Adrenal gland (tissue), 12 donors: ENCODE data around the gene PPP2CA. TPM values are rescaled to one million over a fixed set of nuclear protein-coding genes. Genes with fewer than 3 reads are reported as not detected.

ENCODE experiments used
- DNase-seq, 7 donors: peaks; one replicate each; pipeline ENCODE4 v3.0.0-alpha.2; 2019 to 2020
- H3K27ac ChIP-seq, 5 donors: fragments of 200-600 bp; sonication (generic) in 4 of 5; 1 replicate in 3 of 5; 2 replicates in 2 of 5; pipeline versions ENCODE4 v1.5.1 to v1.8.0; 2016 to 2020; ENCODE audit warnings: mild to moderate bottlenecking in 1 of 5
- H3K27me3 ChIP-seq: fragments of 200-600 bp; 2 replicates; pipeline ENCODE4 v1.8.0; 2021
- H3K36me3 ChIP-seq, 2 donors: fragments of 200-600 bp; replicated peaks in 1 of 2; 1 replicate in 1 of 2; 2 replicates in 1 of 2; pipeline versions ENCODE4 v1.5.1 to v1.8.0; 2018 to 2022
- H3K4me1 ChIP-seq, 2 donors: fragments of 200-600 bp; replicated peaks in 1 of 2; 1 replicate in 1 of 2; 2 replicates in 1 of 2; pipeline versions ENCODE4 v1.5.1 to v1.8.0; 2018 to 2021
- H3K4me3 ChIP-seq, 4 donors: fragments of 200-600 bp; sonication (generic) in 3 of 4; one replicate each; pipeline ENCODE4 v1.5.1; 2016 to 2018
- H3K9me3 ChIP-seq, 3 donors: fragments of 200-600 bp; sonication (generic) in 1 of 3; replicated peaks in 1 of 3; 1 replicate in 2 of 3; 2 replicates in 1 of 3; pipeline versions ENCODE4 v1.5.1 to v1.8.0; 2016 to 2021
- CTCF ChIP-seq, 6 experiments: fragments of 450-650 bp in 4 of 6; fragments of 200-600 bp in 2 of 6; sonication (generic) in 1 of 6; IDR thresholded peaks; 1 replicate in 5 of 6; 2 replicates in 1 of 6; pipeline versions ENCODE4 v1.5.1 to v1.8.0; 2016 to 2021; ENCODE audit warnings: antibody characterized with exemption in 6 of 6, mild to moderate bottlenecking in 2 of 6, moderate library complexity in 1 of 6
- POLR2A ChIP-seq, 2 donors: fragments of 450-650 bp; IDR thresholded peaks; one replicate each; pipeline ENCODE4 v1.6.1; 2017; ENCODE audit warnings: antibody characterized with exemption in 2 of 2, mild to moderate bottlenecking in 2 of 2, moderate library complexity in 1 of 2
- WGBS, 4 donors: extraction: QIAGEN DNeasy Blood & Tissue Kit in 2 of 4; methylation state at CpG; one replicate each; pipeline versions ENCODE4 v1.1.5 to v1.1.7; 2013 to 2017; 5-methylcytosine and 5-hydroxymethylcytosine counted together
- intact Hi-C, 2 donors: fragments of 100-400 bp; cut with DNase I; formaldehyde crosslinking; loops; one replicate each; pipeline versions ENCODE4 v1.14.1 to v1.15.0; 2022 to 2023
- polyA plus RNA-seq, 3 donors: library from polyadenylated mRNA; stranded (reverse); fragments of 200-250 nt in 2 of 3; fragments of 350-450 nt in 1 of 3; fragmentation: Illumina TruSeq in 1 of 3; extraction: RNeasy Lipid Tissue Mini Kit (QIAGEN cat#74804) in 1 of 3; gene quantifications; one replicate each; pipeline ENCODE4 v1.2.3, GENCODE V29; 2013 to 2014
- total RNA-seq, 9 donors: library from RNA; depleted of rRNA in 4 of 9; stranded (reverse); fragments of >200 nt in 4 of 9; fragments of 120-200 nt in 1 of 9; fragmentation: NEBNext Ultra II Directional in 1 of 9; extraction: Animal tissue kit (Norgen Biotek cat#: 25700) in 1 of 9; gene quantifications; one replicate each; pipeline versions ENCODE4 v1.1.0 to v1.2.4, GENCODE V29; 2013 to 2023
- donor health status: healthy with polysubstance abuse.
- donor health status: Bipolar disorder and iron deficiency.
- donor health status: DM: yes; HTN: yes; CAD: no.
- donor health status: DM: no; HTN: no; CAD: no.
- donor health status: DM: no; HTN: no; CAD: no.
- donor health status: DM: yes; HTN: yes; CAD: no.

Gene PPP2CA
- total and polyA plus RNA-seq, 12 donors: 26.9 to 246 (median 145) TPM

- intact Hi-C loops: no loop called here
- Histone ChIP-seq H3K9me3 (no peaks in the 10 kb centered on the region), H3K36me3 (no peaks in the 10 kb centered on the region), H3K4me1 (peaks cover 6 to 22% of the 10 kb centered on the region in 2 donors), H3K27me3 (no peaks in the 10 kb centered on the region), H3K4me3 (no peak overlapping the region), H3K27ac (no peak overlapping the region)
- no peak for DNase-seq
- TF ChIP-seq POLR2A (IDR thresholded peaks at IDR 0.05) (no peak), CTCF (IDR thresholded peaks at IDR 0.05) (no peak)
These were observed 2.8 kb upstream of the PPP2CA start for GRCh38 chr5:134228624-134229023.

- no peak for TF ChIP-seq POLR2A (IDR thresholded peaks at IDR 0.05)
- TF ChIP-seq CTCF (IDR thresholded peaks at IDR 0.05): no peak
- DNase-seq: no peak
- no peak overlapping the region for H3K4me3 ChIP-seq
- no peaks in the 10 kb centered on the region for H3K27me3 ChIP-seq
- intact Hi-C loops: no loop called here
- 87 to 93% (median 91%) methylated on average over 3 of the region's 3 CpGs for WGBS, 4 donors
- H3K36me3 ChIP-seq: no peaks in the 10 kb centered on the region
- H3K4me1 ChIP-seq: peaks cover 15 to 31% of the 10 kb centered on the region in 2 donors
- H3K9me3 ChIP-seq: no peaks in the 10 kb centered on the region
- no peak overlapping the region for H3K27ac ChIP-seq
These were observed 1.9 kb upstream of the PPP2CA start for GRCh38 chr5:134227776-134228175.

GRCh38 chr5:134227259-134227658 lies 1.4 kb upstream of the PPP2CA start:
- Histone ChIP-seq H3K27me3 (no peaks in the 10 kb centered on the region), H3K4me3 (peak overlapping the region in 1 of 4 donors; percentile 64), H3K9me3 (no peaks in the 10 kb centered on the region), H3K4me1 (peaks cover 19 to 36% of the 10 kb centered on the region in 2 donors), H3K36me3 (no peaks in the 10 kb centered on the region), H3K27ac (peak overlapping the region in 1 of 5 donors; percentile 100)
- DNase-seq: peak in 4 of 7 donors; percentile 18 to 64 (median 26)
- intact Hi-C loops: no loop called here
- 70 to 89% (median 72%) methylated on average over 5 of the region's 5 CpGs for WGBS, 4 donors
- TF ChIP-seq CTCF (IDR thresholded peaks at IDR 0.05) (peak in 1 of 6 experiments; percentile 8), POLR2A (IDR thresholded peaks at IDR 0.05) (no peak)

- no peak for TF ChIP-seq CTCF (IDR thresholded peaks at IDR 0.05)
- TF ChIP-seq POLR2A (IDR thresholded peaks at IDR 0.05): peak in 1 of 2 donors; percentile 28
- no peaks in the 10 kb centered on the region for H3K36me3 ChIP-seq
- peaks cover 25 to 42% of the 10 kb centered on the region in 2 donors for H3K4me1 ChIP-seq
- H3K27ac ChIP-seq: peak overlapping the region; percentile 95 to 100 (median 100)
- peak overlapping the region; percentile 58 to 96 (median 62) for H3K4me3 ChIP-seq
- 6 to 20% (median 12%) methylated on average over 11 to 51 of the region's 51 CpGs for WGBS, 4 donors
- intact Hi-C loops: no loop called here
- peak in 2 of 7 donors; percentile 24 to 33 for DNase-seq
- H3K9me3 ChIP-seq: no peaks in the 10 kb centered on the region
- H3K27me3 ChIP-seq: no peaks in the 10 kb centered on the region
These were observed 744 bp upstream of the PPP2CA start for GRCh38 chr5:134226441-134227192.
